GM12865 (cell line): Measurements from ENCODE around the gene EPPIN.

Experiments used
- DNase-seq: peaks from one replicate; pipeline ENCODE4 v3.0.0; 2010; ENCODE audit warnings: low read depth
- H3K4me3 ChIP-seq: 2 replicates; pipeline ENCODE4 v1.5.1; 2011; ENCODE audit warnings: mild to moderate bottlenecking, low read depth, low read length, control low read depth
- TF ChIP-seq, protein P1 (sequence below): IDR thresholded peaks from 2 replicates; pipeline ENCODE4 v1.5.1; 2011; ENCODE audit warnings: low read length, control low read depth, low read depth, inconsistent platforms; ENCODE audit not compliant: insufficient read depth; ENCODE audit errors: missing control alignments

The EPPIN gene

DNA sequence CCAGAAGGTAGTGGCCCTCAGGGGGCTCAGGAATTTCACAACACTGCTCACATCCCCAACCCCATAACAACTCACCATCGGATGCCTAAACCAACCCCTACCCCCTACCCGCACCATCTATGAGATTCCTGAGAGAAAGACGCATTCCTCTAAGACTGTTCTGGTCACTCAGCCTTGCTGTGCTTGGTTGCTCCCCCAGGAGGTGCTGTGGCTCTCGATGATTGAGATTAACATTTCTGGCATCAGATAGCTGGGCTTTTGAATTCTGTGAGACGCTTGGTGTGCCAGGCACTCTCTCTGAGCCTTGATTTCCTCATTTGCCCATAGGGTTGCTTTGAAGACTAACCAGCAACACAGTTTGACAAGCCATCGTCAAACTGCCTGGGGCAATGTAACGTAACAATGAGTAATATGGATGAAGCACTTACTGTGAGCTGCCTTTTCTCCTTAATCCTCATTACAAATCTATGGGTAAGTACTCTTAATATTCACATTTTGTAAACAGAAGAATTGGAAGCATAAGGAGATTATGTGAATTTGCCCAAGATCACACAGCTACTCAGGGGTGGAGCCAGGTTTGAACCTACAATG is 8.9 kb downstream of the EPPIN start:
- DNase-seq, result no peak
- TF ChIP-seq, protein P1, sequence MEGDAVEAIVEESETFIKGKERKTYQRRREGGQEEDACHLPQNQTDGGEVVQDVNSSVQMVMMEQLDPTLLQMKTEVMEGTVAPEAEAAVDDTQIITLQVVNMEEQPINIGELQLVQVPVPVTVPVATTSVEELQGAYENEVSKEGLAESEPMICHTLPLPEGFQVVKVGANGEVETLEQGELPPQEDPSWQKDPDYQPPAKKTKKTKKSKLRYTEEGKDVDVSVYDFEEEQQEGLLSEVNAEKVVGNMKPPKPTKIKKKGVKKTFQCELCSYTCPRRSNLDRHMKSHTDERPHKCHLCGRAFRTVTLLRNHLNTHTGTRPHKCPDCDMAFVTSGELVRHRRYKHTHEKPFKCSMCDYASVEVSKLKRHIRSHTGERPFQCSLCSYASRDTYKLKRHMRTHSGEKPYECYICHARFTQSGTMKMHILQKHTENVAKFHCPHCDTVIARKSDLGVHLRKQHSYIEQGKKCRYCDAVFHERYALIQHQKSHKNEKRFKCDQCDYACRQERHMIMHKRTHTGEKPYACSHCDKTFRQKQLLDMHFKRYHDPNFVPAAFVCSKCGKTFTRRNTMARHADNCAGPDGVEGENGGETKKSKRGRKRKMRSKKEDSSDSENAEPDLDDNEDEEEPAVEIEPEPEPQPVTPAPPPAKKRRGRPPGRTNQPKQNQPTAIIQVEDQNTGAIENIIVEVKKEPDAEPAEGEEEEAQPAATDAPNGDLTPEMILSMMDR, result no peak
- H3K4me3 ChIP-seq, result no peak overlapping the region

DNA sequence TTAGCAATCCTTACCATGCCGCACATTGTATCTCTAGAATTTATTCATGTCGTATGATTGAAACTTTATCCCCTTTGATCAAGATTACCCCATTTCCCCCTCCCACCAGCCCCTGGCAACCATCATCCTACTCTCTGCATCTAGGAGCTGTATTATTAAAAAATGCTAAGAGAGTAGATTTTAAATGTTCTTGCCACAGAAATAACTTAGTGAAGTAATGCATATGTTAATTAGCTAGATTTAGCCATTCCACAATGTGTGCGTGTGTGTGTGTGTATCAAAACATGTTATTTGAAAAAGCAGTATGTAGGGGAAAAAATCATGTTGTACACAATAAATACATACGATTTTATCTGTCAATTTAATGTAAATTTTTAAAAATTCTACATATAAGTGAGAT is 19.9 kb downstream of the EPPIN start:
- H3K4me3 ChIP-seq, result no peak overlapping the region
- TF ChIP-seq, protein P1, result no peak
- no peak for DNase-seq

DNA sequence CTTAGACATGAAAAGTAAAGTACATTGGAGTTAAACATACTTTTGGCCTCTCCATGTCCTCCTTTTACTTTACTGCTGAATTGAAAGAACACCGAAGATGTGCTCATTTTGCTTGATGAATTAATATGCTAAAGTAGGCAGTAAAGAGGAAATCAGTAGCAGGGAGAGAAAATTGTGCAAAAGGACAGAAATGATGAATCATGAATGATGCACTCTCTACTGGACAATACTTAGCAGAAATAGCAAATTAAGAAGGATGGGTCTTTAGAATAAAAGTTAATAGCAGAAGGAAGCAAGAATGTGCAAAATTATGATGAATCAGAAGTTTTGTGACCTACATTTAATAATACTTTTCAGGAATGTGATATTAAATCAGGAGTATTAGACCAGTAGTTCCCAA is 23.4 kb downstream of the EPPIN start:
- H3K4me3 ChIP-seq, result no peak overlapping the region
- no peak for DNase-seq
- TF ChIP-seq, protein P1, result no peak

DNA sequence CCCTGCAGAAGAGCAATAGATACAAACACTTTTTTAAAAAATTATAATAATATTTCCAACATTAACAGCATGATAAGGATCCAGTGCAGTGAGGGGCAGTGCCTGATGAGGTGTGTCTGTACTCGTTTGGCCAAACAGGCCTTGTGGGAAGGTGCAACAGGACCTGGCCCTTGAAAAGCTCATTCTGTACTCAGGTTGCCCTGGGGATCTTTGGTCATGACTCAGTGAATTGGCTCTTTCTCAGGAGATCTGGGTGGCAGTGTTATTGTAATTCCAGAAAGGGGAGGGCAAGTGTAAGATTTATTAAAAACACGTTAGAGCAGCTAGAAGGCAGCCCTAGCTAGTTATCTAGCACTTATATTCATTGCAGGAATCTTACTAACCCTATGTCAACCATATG is 28.9 kb downstream of the EPPIN start:
- no peak overlapping the region for H3K4me3 ChIP-seq
- TF ChIP-seq, protein P1, result no peak
- DNase-seq, result no peak

DNA sequence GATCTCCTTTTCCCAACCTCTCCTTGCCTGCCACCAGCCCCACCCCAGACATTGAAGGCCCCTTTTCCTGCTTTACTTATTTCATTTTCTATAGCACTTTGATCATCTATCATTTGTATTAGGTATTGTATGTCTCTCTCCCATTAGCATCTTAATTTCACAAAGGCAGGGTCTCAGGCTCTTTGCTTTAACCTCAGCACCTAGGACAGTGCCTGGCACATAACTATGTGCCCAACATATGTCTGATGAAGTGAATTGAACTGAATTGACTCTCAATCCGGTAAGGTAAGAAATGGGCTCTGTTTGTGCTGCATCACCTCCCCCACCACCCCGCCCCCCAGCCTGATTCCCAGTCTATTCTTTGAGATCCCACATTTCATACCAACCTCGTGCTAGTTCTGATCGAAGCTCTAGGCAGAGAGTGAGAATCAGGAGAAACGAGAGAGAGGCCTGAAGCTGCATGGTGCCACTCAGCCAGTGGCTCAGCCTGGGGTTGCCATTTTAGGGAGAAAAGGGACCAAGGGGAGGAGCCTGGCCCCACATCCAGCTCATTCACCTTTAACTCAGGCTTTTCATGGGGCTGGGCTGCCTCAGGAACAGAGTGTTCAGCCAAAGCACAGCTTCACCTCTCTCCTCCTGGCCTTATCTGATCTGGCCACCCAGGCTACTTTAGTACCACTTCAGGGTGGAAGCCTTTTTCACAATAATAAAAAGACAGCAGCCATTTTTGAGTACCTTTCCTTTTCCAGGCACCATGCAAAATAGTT is 31.9 kb downstream of the EPPIN start, which contains the start of gene SPINT3:
SPINT3 (minus strand) TSS at position 476 of the 767 bp plus-strand sequence; CDS start at position 462, 14 bp downstream.
- no peak within 1 kb of the TSS for H3K4me3 ChIP-seq
- DNase-seq, result no peak
- TF ChIP-seq, protein P1, result no peak

DNA sequence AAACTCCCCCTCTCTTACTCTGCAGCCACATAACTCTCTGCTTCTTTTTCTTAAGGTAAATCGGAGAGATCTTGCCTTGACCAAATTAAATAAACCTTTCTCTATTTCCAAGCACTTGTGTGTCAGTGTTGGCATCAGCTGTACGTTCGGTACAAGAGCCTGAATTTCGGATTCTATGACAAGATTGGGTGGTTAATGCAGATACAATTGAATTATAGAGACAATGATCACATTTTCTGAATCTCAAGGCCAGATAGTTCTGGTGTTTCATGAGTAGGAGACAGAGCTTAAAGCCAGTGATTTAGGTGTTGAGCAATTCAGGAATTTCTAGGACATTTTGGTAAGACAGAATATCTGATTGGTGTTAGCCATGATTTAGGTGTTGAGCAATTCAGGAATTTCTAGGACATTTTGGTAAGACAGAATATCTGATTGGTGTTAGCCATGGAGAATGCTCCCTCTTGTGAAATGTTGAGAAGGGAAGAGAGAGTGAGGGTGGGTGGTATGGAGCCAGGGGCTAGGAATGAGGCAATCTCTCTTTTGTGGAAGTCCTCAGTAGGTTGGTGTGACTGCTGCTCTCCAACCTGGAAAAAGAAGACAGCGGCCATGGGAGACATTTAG is 36.8 kb downstream of the EPPIN start:
- DNase-seq, result no peak
- TF ChIP-seq, protein P1, result no peak
- no peak overlapping the region for H3K4me3 ChIP-seq
